Right cardiac atrium (tissue), 5 donors: Measurements from ENCODE around the gene KLHL35. TPM values are rescaled to one million over a fixed set of nuclear protein-coding genes. Genes with fewer than 3 reads are reported as not detected.
A peak's percentile ranks its signal among the peaks of the same experiment; 100 is the strongest.

ENCODE experiments used
- ATAC-seq, 2 donors: fragments of 200-7000 bp; cut with Tn5 transposase; one replicate each; pipeline versions ENCODE4 v1.8.0 to v1.9.1; 2020; ENCODE audit warnings: moderate library complexity in 2 of 2, mild to moderate bottlenecking in 1 of 2
- DNase-seq, 3 donors: peaks; one replicate each; pipeline ENCODE4 v3.0.0-alpha.2; 2020
- H3K27ac ChIP-seq: one replicate; pipeline ENCODE4 v1.5.1; 2013; ENCODE audit warnings: mild to moderate bottlenecking, low read length, control low read depth, moderate library complexity
- H3K27me3 ChIP-seq: one replicate; pipeline ENCODE4 v1.6.1; 2013; ENCODE audit not compliant: control insufficient read depth, insufficient read depth
- H3K4me1 ChIP-seq: one replicate; pipeline ENCODE4 v1.6.1; 2013; ENCODE audit warnings: low read length; ENCODE audit not compliant: control insufficient read depth, insufficient read depth
- H3K4me3 ChIP-seq: one replicate; pipeline ENCODE4 v1.5.1; 2013; ENCODE audit warnings: low read length, control low read depth
- H3K9me3 ChIP-seq: one replicate; pipeline ENCODE4 v1.6.1; 2013; ENCODE audit warnings: low read length; ENCODE audit not compliant: control insufficient read depth
- WGBS: extraction: QIAGEN DNeasy Blood & Tissue Kit; methylation state at CpG from one replicate; pipeline ENCODE4 v1.1.7; 2013; 5-methylcytosine and 5-hydroxymethylcytosine counted together
- intact Hi-C, 4 donors: fragments of 100-400 bp; cut with DNase I; formaldehyde crosslinking; loops; one replicate each; pipeline versions ENCODE4 v1.11.0 to v1.14.0; 2022 to 2023
- polyA plus RNA-seq: library from polyadenylated mRNA; stranded (reverse); fragments of 200-250 nt; gene quantifications from one replicate; pipeline ENCODE4 v1.2.3, GENCODE V29; 2013
- total RNA-seq, 4 donors: library from RNA; stranded (reverse); fragmentation: NEBNext Ultra II Directional; extraction: Animal tissue kit (Norgen Biotek cat#: 25700); gene quantifications; one replicate each; pipeline ENCODE4 v1.2.1, GENCODE V29; 2021
- donor health status: healthy with polysubstance abuse.
- donor health status: DM: no; HTN: yes; CAD: no.
- donor health status: DM: no; HTN: no; CAD: no.
- donor health status: DM: no; HTN: yes; CAD: no; lungs with severe emphysema.
- donor health status: DM: yes; HTN: yes; CAD: no.

KLHL35 gene
- total and polyA plus RNA-seq, 5 donors: 0.46 to 1.5 (median 0.66) TPM

DNA sequence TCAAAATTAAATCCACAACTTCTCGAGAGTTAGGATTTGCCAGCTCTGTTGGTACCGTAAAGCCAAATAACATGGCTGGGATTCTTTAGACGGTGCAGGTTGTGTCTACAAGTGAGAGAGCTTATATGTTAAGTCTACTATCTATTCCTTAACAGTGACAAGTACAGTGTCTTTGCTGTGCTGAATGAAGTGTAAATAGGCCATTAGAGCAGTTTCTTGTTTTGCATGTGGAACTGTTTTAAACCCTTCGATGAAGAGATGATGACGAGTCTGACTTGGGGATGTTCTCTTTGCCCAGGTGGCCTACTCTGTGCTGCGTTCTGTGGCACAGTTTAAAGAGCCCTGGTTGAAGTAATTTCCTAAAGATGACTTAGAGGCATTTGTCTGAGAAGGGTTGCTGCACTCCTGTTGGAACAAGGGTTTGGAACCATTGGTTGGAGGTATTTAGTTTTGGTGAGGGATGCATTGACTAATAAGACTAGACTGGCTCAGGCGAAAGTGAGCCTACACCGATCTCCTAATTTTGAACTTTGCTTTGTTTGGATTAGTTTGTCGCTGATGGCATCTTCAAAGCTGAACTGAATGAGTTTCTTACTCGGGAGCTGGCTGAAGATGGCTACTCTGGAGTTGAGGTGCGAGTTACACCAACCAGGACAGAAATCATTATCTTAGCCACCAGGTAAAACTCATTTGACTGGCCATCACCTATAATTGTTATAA, 32.7 kb downstream of the KLHL35 start:
- 14% methylated on average over 11 of the region's 11 CpGs for WGBS
- intact Hi-C loops: no loop called here
- ATAC-seq (peak in 1 of 2 donors; percentile 11), DNase-seq (no peak)
- Histone ChIP-seq H3K4me1 (no peaks in the 10 kb centered on the region), H3K4me3 (peak overlapping the region; percentile 75), H3K27ac (peak overlapping the region; percentile 84), H3K27me3 (no peaks in the 10 kb centered on the region), H3K9me3 (no peaks in the 10 kb centered on the region)

DNA sequence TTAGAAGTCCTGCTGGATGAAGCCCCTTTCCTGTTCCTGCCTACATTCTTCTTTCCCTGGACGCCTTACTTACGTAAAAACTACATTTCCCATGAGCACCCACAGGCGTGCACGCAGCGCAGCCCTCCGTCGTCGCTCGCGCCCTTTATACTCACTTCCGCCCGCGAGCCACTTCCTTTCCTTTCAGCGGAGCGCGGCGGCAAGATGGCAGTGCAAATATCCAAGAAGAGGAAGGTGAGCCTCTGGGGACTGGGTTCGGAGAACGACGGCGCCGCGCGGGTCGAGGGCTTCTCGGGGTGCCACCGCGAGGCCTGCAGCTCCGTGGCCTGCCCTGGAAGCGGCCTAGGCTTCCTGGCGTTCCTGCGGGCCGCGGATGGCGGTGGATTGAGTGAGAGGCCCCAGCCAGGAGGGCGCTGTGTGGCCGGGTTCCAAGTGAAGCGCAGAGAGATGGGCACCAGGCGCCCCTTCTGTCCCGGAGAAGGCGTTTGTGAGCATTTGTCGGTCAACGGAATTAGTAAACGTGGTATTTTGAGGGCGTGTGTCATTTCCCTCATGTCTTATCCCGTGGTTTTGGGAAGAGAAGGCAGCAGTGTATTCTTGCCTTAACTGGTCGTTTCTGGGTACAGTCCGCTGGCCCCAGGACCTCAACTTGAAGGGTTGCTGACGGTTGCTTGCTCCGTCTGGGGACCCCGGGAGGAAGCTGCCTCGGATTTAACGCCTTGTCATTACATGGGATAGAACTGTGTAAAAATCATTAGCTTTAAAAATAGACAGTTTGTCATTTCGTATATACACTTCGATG, 33.5 kb downstream of the KLHL35 start, which contains the start of gene RPS3:
RPS3 (plus strand) TSS at position 175 of the 802 bp plus-strand sequence; CDS start at position 205, 30 bp downstream.
- WGBS: under 1% methylated on average over 55 of the region's 55 CpGs
- Histone ChIP-seq H3K4me1 (no peaks in the 10 kb centered on the region), H3K9me3 (no peaks in the 10 kb centered on the region), H3K27me3 (no peaks in the 10 kb centered on the region), H3K27ac (peak within 1 kb of the TSS; percentile 84), H3K4me3 (peak within 1 kb of the TSS; percentile 75)
- DNase-seq: peak; percentile 93 to 97 (median 96)
- intact Hi-C loops: loop anchor here in 1 of 4 donors (5.0 kb wide), 1 partner anchor 128 kb away; the partner anchor contains the start of gene GDPD5
- peak; percentile 96 to 98 for ATAC-seq

DNA sequence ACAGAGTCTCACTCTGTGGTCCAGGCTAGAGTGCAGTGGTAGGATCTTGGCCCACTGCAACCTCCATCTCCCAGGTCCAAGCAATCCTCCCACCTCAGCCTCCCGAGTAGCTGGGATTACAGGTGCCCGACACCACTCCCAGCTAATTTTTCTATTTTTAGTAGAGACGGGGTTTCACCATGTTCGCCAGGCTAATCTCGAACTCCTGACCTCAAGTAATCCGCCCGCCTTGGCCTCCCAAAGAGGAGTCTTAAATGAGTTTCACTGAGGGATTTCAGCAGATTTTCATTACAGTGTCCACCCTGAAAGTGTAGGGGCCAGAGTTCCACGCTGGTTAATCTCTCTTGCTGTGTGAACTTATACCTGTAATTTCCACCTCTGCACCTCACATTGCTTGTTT, 34.1 kb downstream of the KLHL35 start:
- H3K4me3 ChIP-seq: no peak overlapping the region
- H3K27ac ChIP-seq: no peak overlapping the region
- ATAC-seq (no peak), DNase-seq (no peak)
- no peaks in the 10 kb centered on the region for H3K9me3 ChIP-seq
- WGBS: 72% methylated on average over 8 of the region's 8 CpGs
- no peaks in the 10 kb centered on the region for H3K27me3 ChIP-seq
- intact Hi-C loops: loop anchor here in 1 of 4 donors (5.0 kb wide), 1 partner anchor 128 kb away; the partner anchor contains the start of gene GDPD5
- H3K4me1 ChIP-seq: no peaks in the 10 kb centered on the region

DNA sequence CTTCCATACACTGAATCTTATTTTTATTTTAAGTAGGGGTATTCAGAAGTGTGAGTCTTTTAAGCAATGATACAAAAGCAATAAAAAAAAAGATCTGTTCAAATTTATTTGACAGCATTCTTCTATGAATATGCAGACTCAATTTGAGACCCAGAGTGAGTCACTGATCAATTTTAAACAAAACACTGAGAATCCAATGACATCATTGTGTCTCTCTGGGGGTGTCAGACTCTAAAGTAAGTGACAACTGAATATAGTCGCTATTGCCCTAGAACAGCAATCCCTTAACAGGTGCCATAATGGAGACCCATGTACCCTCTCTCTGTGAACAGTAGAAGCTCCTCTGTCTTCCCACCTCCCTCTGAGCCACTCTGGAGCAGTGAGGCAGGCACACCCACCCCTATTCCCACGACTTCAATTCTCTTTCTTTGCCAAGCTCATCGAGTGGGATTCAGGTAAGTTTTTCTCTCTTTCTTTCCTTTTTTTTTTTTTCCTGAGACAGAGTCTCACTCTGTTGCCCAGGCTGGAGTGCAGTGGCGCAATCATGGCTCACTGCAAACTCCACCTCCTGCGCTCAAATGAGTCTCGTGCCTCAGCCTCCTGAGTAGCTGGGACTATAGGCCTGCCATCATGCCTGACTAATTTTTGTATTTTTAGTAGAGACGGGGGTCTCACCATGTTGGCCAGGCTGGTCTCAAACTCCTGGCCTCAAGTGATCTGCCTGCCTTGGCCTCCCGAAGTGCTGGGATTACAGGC, 38.7 kb downstream of the KLHL35 start:
- Histone ChIP-seq H3K4me1 (no peaks in the 10 kb centered on the region), H3K27ac (no peak overlapping the region), H3K4me3 (no peak overlapping the region), H3K27me3 (no peaks in the 10 kb centered on the region), H3K9me3 (no peaks in the 10 kb centered on the region)
- no peak for ATAC-seq
- no peak for DNase-seq
- 78% methylated on average over 8 of the region's 8 CpGs for WGBS
- intact Hi-C loops: loop anchor here in 1 of 4 donors (5.0 kb wide), 1 partner anchor 133 kb away; the partner anchor contains the start of gene GDPD5

DNA sequence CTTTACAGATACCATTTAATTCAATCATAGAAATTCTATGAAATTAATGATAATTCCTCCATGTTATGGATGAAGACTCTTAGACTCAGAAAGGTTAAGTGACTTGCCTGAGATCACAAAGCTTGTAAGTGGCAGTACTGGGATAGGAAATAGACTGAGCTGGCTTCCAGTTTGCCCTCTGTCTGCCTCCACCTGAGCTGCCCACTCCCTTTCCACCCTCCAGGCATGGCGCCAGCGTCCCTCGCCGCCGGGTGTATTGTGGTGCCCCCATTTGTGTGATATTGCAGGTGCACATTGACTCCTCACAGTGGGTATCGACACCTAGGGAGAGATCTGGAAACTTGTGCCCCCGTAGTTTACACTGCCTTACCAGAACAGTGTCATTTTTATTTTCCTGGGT, 43.1 kb downstream of the KLHL35 start:
- peaks cover 2% of the 10 kb centered on the region for H3K4me1 ChIP-seq
- no peak for DNase-seq
- no peaks in the 10 kb centered on the region for H3K9me3 ChIP-seq
- no peaks in the 10 kb centered on the region for H3K27me3 ChIP-seq
- no peak for ATAC-seq
- intact Hi-C loops: loop anchor here in 2 of 4 donors (5.0 kb wide), 2 partner anchors 137 to 142 kb away; partner anchors contain the start of gene GDPD5 (in 1 of the 2)
- WGBS: 82% methylated on average over 7 of the region's 7 CpGs
- no peak overlapping the region for H3K27ac ChIP-seq
- H3K4me3 ChIP-seq: no peak overlapping the region

DNA sequence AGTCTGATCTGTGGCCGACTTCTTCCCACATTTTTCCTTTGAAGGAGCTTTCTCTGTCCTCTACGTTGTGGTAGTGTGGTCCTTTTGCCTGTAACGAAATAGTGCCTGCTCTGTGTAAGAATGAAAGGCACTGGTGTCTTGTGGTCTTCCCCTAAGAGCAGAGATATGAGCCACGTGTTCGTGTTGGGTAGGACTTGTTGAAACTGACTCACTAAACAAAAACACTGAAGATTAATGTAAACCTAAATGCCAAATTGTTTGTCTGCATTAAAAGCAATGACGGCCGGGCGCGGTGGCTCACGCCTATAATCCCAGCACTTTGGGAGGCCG, 43.8 kb downstream of the KLHL35 start:
- Histone ChIP-seq H3K27ac (no peak overlapping the region), H3K4me1 (peaks cover 2% of the 10 kb centered on the region), H3K27me3 (no peaks in the 10 kb centered on the region), H3K4me3 (no peak overlapping the region), H3K9me3 (no peaks in the 10 kb centered on the region)
- 75% methylated on average over 11 of the region's 11 CpGs for WGBS
- no peak for DNase-seq
- ATAC-seq: no peak
- intact Hi-C loops: loop anchor here in 1 of 4 donors (5.0 kb wide), 1 partner anchor 143 kb away; no protein-coding TSS in a partner anchor

DNA sequence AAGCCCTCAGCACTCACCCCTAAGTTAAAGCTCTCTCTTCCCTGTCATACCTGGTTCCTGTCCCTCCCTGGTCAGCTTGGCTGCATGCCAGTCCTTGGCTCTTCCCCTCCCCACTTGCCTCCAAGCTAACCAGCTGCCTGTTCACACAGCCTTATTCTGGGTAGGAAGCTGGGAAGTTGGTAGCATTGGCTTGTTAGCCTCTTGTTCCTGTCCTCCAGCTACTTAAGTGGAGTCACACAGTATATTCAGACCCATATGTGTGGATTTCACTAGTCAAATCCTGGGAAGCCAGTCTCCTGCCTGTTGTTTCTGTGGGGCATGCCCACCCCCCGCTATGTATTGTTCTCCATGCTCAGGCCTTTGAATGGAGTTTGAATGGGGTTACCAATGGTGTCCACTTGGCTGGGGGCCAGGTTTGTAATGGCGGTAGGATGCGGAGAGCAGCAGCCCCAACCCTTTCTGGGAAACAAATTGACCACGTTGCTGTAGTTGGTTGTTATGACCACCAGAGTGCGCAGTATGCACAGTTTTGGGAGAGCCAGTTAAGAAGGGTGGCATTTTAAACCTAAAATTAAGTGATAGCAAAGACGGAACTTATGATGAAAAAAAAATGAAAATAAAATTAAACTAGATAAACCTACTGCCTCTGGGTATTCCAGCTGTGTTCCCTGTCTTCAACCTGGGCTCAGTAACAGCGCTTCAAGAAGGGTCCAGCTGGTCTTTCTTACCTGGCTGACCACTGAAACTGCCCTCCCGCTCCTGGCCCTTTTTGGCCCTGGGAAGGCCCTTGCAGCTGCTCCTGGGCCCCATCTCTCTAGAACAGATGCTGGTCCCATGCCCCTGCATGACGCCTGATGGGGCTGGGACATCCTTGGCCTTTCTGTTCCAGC, 44.4 kb downstream of the KLHL35 start:
- Histone ChIP-seq H3K4me1 (peaks cover 2% of the 10 kb centered on the region), H3K27ac (no peak overlapping the region), H3K4me3 (no peak overlapping the region), H3K9me3 (no peaks in the 10 kb centered on the region), H3K27me3 (no peaks in the 10 kb centered on the region)
- DNase-seq (peak; percentile 79 to 83 (median 81)), ATAC-seq (peak; percentile 47 to 54)
- intact Hi-C loops: loop anchor here in 1 of 4 donors (5.0 kb wide), 1 partner anchor 144 kb away; no protein-coding TSS in a partner anchor
- 25% methylated on average over 9 of the region's 9 CpGs for WGBS

DNA sequence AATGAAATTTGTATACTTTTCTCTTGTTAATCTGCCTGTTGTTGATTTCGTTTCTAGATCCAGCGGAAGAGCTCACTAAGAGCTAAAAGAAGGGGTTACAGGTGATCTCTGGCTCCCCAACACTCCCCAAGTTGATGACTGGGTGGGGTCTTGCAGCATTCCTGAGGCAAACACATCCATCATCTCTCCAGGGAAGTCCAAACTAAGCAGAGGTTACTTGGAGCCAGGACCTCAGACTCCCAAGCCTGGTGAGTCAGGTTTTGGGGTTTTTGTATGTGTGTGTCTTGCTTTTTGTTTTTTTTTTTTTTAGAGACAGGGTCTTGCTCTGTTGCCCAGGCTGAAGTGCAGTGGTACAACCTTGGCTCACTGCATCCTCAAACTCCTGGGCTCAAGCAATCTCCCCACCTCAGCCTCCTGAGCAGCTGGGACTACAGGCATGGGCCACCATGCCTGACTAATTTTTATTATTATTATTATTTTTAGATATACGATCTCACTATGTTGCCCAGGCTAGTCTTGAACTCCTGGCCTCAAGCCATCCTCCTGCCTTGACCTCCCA, 45.2 kb downstream of the KLHL35 start:
- ATAC-seq (no peak), DNase-seq (no peak)
- WGBS: 71% methylated on average over 3 of the region's 3 CpGs
- intact Hi-C loops: loop anchor here in 1 of 4 donors (5.0 kb wide), 1 partner anchor 144 kb away; no protein-coding TSS in a partner anchor
- Histone ChIP-seq H3K27me3 (no peaks in the 10 kb centered on the region), H3K4me3 (no peak overlapping the region), H3K9me3 (no peaks in the 10 kb centered on the region), H3K4me1 (peaks cover 2% of the 10 kb centered on the region), H3K27ac (no peak overlapping the region)

DNA sequence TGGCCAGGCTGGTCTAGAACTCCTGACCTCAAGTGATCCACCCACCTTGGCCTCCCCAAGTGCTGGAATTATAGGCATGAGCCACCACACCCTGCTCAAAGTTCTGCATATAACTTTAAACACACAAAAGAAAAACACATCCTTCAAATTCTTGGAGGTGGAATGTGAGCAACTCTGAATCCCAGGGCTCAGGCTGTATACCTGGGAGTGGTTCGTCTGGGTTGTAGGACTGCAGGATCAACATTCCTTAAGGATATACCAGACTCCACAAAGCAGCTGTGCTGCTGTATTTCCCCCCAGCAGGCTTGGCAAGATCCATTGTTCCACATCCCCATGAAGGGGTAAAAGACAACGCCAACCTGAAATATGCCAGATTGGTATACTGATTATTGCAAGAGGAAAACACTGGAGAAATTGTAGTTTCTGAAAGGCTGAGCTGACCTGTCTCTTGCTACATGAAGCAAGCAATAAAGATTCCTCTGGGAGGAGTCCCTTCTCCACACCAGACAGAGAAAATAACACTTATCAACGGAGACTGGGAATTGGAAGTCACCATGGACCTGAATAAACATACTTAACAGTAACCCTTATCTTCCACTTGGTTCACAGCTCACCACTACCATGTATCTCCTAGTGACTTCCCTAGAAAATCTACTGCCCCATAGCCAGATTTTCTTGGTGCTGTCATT, 45.9 kb downstream of the KLHL35 start:
- no peaks in the 10 kb centered on the region for H3K9me3 ChIP-seq
- H3K27me3 ChIP-seq: no peaks in the 10 kb centered on the region
- no peak overlapping the region for H3K4me3 ChIP-seq
- intact Hi-C loops: loop anchor here in 1 of 4 donors (5.0 kb wide), 1 partner anchor 145 kb away; no protein-coding TSS in a partner anchor
- ATAC-seq (peak in 1 of 2 donors; percentile 23), DNase-seq (no peak)
- H3K27ac ChIP-seq: no peak overlapping the region
- H3K4me1 ChIP-seq: peaks cover 2% of the 10 kb centered on the region
- WGBS: 47% methylated on average over 3 of the region's 3 CpGs
